SKM-1 treated with dmso at 0.1 percent for 144 hours (cell line): Measurements from ENCODE around the gene IL26.
"Not testable (repeated sequence)": the region's sequence is repeated elsewhere in the genome, so short reads cannot be mapped to it uniquely, and the experiment has no call there.

Experiments
- DNase-seq: peaks from one replicate; lab custom pipeline; 2025; ENCODE audit not compliant: unreplicated experiment; lab: John Stamatoyannopoulos, UW

The IL26 gene

GRCh38 chr12:68200854-68201253 lies 24.8 kb downstream of the IL26 start:
- DNase-seq = no peak

GRCh38 chr12:68199127-68199526 lies 26.5 kb downstream of the IL26 start:
- DNase-seq = no peak

GRCh38 chr12:68198507-68199086 lies 27.0 kb downstream of the IL26 start:
- no peak for DNase-seq

GRCh38 chr12:68190301-68190700 lies 35.3 kb downstream of the IL26 start:
- DNase-seq = no peak

GRCh38 chr12:68189821-68190242 lies 35.8 kb downstream of the IL26 start:
- no peak for DNase-seq

GRCh38 chr12:68185598-68185997 lies 40.0 kb downstream of the IL26 start:
- peak; percentile 15 for DNase-seq

- DNase-seq = peak; percentile 21
These were observed 44.5 kb downstream of the IL26 start for GRCh38 chr12:68180792-68181744.

GRCh38 chr12:68178774-68179439 lies 46.7 kb downstream of the IL26 start:
- no peak for DNase-seq

- no peak for DNase-seq
These were observed 47.4 kb downstream of the IL26 start for GRCh38 chr12:68178184-68178583.

- no peak for DNase-seq
These were observed 48.0 kb downstream of the IL26 start for GRCh38 chr12:68177562-68177961.

- DNase-seq = no peak
These were observed 49.4 kb downstream of the IL26 start for GRCh38 chr12:68176257-68176656.

- no peak for DNase-seq
These were observed 50.0 kb downstream of the IL26 start for GRCh38 chr12:68175557-68176061.

GRCh38 chr12:68174761-68175160 lies 50.8 kb downstream of the IL26 start:
- DNase-seq = not testable (repeated sequence)

GRCh38 chr12:68173792-68174191 lies 51.8 kb downstream of the IL26 start:
- DNase-seq = no peak

- no peak for DNase-seq
These were observed 54.9 kb downstream of the IL26 start for GRCh38 chr12:68170726-68171125.

GRCh38 chr12:68169213-68169889 lies 56.3 kb downstream of the IL26 start:
- DNase-seq = no peak

GRCh38 chr12:68166317-68166831 lies 59.2 kb downstream of the IL26 start:
- DNase-seq = no peak

GRCh38 chr12:68163560-68164081 lies 62.0 kb downstream of the IL26 start:
- DNase-seq = no peak

- no peak for DNase-seq
These were observed 63.2 kb downstream of the IL26 start for GRCh38 chr12:68162374-68162773.

- DNase-seq = no peak
These were observed 65.8 kb downstream of the IL26 start, which contains the start of gene IFNG for GRCh38 chr12:68159681-68160304. TSS of gene IFNG (minus strand) at chr12:68159740. CDS start at chr12:68159615, 125 bp downstream.
